ENCODE data around the gene DNAJC4.
"Not testable (repeated sequence)": the region's sequence is repeated elsewhere in the genome, so short reads cannot be mapped to it uniquely, and the experiment has no call there.

DNAJC4 gene

GRCh38 chr11:64241491-64242374, 11.4 kb downstream of the DNAJC4 start:
- Histone ChIP-seq H3K27ac (ENCODE audit: low read length) (peak overlapping the region; percentile 74), H3K27me3 (ENCODE audit: insufficient read depth, low read length) (no peaks in the 10 kb centered on the region), H3K9me3 (ENCODE audit: insufficient read depth, low read depth, low read length) (no peaks in the 10 kb centered on the region), H3K36me3 (ENCODE audit: insufficient read depth, low read depth, low read length) (peaks cover 34% of the 10 kb centered on the region), H3K4me3 (ENCODE audit: low read length) (peak overlapping the region; percentile 83), H3K9ac (ENCODE audit: low read depth, low read length) (peak overlapping the region; percentile 92), H3K4me1 (ENCODE audit: insufficient read depth, low read length) (0 out of 2 replicates have a peak, but pooled peaks cover 7% of the 10 kb centered on the region)

GRCh38 chr11:64243236-64243854, 13.0 kb downstream of the DNAJC4 start:
- H3K4me1 ChIP-seq (ENCODE audit: insufficient read depth, low read length), result peaks cover 15% of the 10 kb centered on the region; the same call in 1 of the 2 replicates
- no peak overlapping the region for H3K4me3 ChIP-seq (ENCODE audit: low read length)
- no peaks in the 10 kb centered on the region for H3K9me3 ChIP-seq (ENCODE audit: insufficient read depth, low read depth, low read length)
- H3K36me3 ChIP-seq (ENCODE audit: insufficient read depth, low read depth, low read length), result peaks cover 28% of the 10 kb centered on the region
- no peak overlapping the region for H3K27ac ChIP-seq (ENCODE audit: low read length)
- no peaks in the 10 kb centered on the region for H3K27me3 ChIP-seq (ENCODE audit: insufficient read depth, low read length)
- H3K9ac ChIP-seq (ENCODE audit: low read depth, low read length), result no peak overlapping the region

GRCh38 chr11:64244107-64244506, 13.8 kb downstream of the DNAJC4 start:
- Histone ChIP-seq H3K4me1 (ENCODE audit: insufficient read depth, low read length) (peaks cover 20% of the 10 kb centered on the region), H3K4me3 (ENCODE audit: low read length) (no peak overlapping the region), H3K27me3 (ENCODE audit: insufficient read depth, low read length) (no peaks in the 10 kb centered on the region), H3K36me3 (ENCODE audit: insufficient read depth, low read depth, low read length) (peaks cover 21% of the 10 kb centered on the region; the same call in 1 of the 2 replicates), H3K9me3 (ENCODE audit: insufficient read depth, low read depth, low read length) (no peaks in the 10 kb centered on the region), H3K9ac (ENCODE audit: low read depth, low read length) (no peak overlapping the region), H3K27ac (ENCODE audit: low read length) (no peak overlapping the region)

- peak overlapping the region; percentile 95; the same call in 1 of the 2 replicates for H3K4me3 ChIP-seq (ENCODE audit: low read length)
- H3K9ac ChIP-seq (ENCODE audit: low read depth, low read length), result peak overlapping the region; percentile 95; the same call in 1 of the 2 replicates
- no peaks in the 10 kb centered on the region for H3K27me3 ChIP-seq (ENCODE audit: insufficient read depth, low read length)
- no peaks in the 10 kb centered on the region for H3K9me3 ChIP-seq (ENCODE audit: insufficient read depth, low read depth, low read length)
- H3K27ac ChIP-seq (ENCODE audit: low read length), result no peak overlapping the region
- peaks cover 21% of the 10 kb centered on the region; the same call in 1 of the 2 replicates for H3K36me3 ChIP-seq (ENCODE audit: insufficient read depth, low read depth, low read length)
- peaks cover 25% of the 10 kb centered on the region for H3K4me1 ChIP-seq (ENCODE audit: insufficient read depth, low read length)
These were observed 14.6 kb downstream of the DNAJC4 start for GRCh38 chr11:64244966-64245365.

- Histone ChIP-seq H3K4me1 (ENCODE audit: insufficient read depth, low read length) (peaks cover 25% of the 10 kb centered on the region), H3K36me3 (ENCODE audit: insufficient read depth, low read depth, low read length) (peaks cover 21% of the 10 kb centered on the region; the same call in 1 of the 2 replicates), H3K9me3 (ENCODE audit: insufficient read depth, low read depth, low read length) (no peaks in the 10 kb centered on the region), H3K27ac (ENCODE audit: low read length) (peak overlapping the region; percentile 88), H3K27me3 (ENCODE audit: insufficient read depth, low read length) (no peaks in the 10 kb centered on the region), H3K4me3 (ENCODE audit: low read length) (peak overlapping the region; percentile 95), H3K9ac (ENCODE audit: low read depth, low read length) (peak overlapping the region; percentile 95; the same call in 1 of the 2 replicates)
These were observed 15.1 kb downstream of the DNAJC4 start for GRCh38 chr11:64245401-64245796.

GRCh38 chr11:64245797-64246620, 15.7 kb downstream of the DNAJC4 start:
- Histone ChIP-seq H3K27ac (ENCODE audit: low read length) (peak overlapping the region; percentile 88), H3K9ac (ENCODE audit: low read depth, low read length) (peak overlapping the region; percentile 95), H3K4me1 (ENCODE audit: insufficient read depth, low read length) (peaks cover 28% of the 10 kb centered on the region), H3K9me3 (ENCODE audit: insufficient read depth, low read depth, low read length) (no peaks in the 10 kb centered on the region), H3K36me3 (ENCODE audit: insufficient read depth, low read depth, low read length) (peaks cover 21% of the 10 kb centered on the region; the same call in 1 of the 2 replicates), H3K4me3 (ENCODE audit: low read length) (peak overlapping the region; percentile 95), H3K27me3 (ENCODE audit: insufficient read depth, low read length) (no peaks in the 10 kb centered on the region)

- Histone ChIP-seq H3K4me1 (ENCODE audit: insufficient read depth, low read length) (peaks cover 28% of the 10 kb centered on the region), H3K4me3 (ENCODE audit: low read length) (peak overlapping the region; percentile 95; the same call in 1 of the 2 replicates), H3K36me3 (ENCODE audit: insufficient read depth, low read depth, low read length) (peaks cover 21% of the 10 kb centered on the region; the same call in 1 of the 2 replicates), H3K9ac (ENCODE audit: low read depth, low read length) (peak overlapping the region; percentile 95; the same call in 1 of the 2 replicates)
- H3K27me3 ChIP-seq (ENCODE audit: insufficient read depth, low read length); H3K27ac ChIP-seq (ENCODE audit: low read length); H3K9me3 ChIP-seq (ENCODE audit: insufficient read depth, low read depth, low read length): not testable (repeated sequence)
These were observed 16.2 kb downstream of the DNAJC4 start for GRCh38 chr11:64246621-64246870.

- Histone ChIP-seq H3K27me3 (ENCODE audit: insufficient read depth, low read length) (no peaks in the 10 kb centered on the region), H3K4me3 (ENCODE audit: low read length) (peak within 1 kb of the TSS; percentile 95), H3K36me3 (ENCODE audit: insufficient read depth, low read depth, low read length) (peaks cover 21% of the 10 kb centered on the region; the same call in 1 of the 2 replicates), H3K27ac (ENCODE audit: low read length) (peak within 1 kb of the TSS; percentile 93), H3K9ac (ENCODE audit: low read depth, low read length) (peak within 1 kb of the TSS; percentile 95), H3K9me3 (ENCODE audit: insufficient read depth, low read depth, low read length) (no peaks in the 10 kb centered on the region), H3K4me1 (ENCODE audit: insufficient read depth, low read length) (peaks cover 28% of the 10 kb centered on the region)
These were observed 16.8 kb downstream of the DNAJC4 start, which contains the start of gene PPP1R14B for GRCh38 chr11:64246871-64247728. PPP1R14B (minus strand) TSS chr11:64246943; CDS start chr11:64246673, 270 bp downstream.

GRCh38 chr11:64247729-64248531, 17.6 kb downstream of the DNAJC4 start:
- no peaks in the 10 kb centered on the region for H3K9me3 ChIP-seq (ENCODE audit: insufficient read depth, low read depth, low read length)
- peak overlapping the region; percentile 94 for H3K4me3 ChIP-seq (ENCODE audit: low read length)
- peak overlapping the region; percentile 80; the same call in 1 of the 2 replicates for H3K9ac ChIP-seq (ENCODE audit: low read depth, low read length)
- peaks cover 21% of the 10 kb centered on the region; the same call in 1 of the 2 replicates for H3K36me3 ChIP-seq (ENCODE audit: insufficient read depth, low read depth, low read length)
- H3K27me3 ChIP-seq (ENCODE audit: insufficient read depth, low read length), result no peaks in the 10 kb centered on the region
- peak overlapping the region; percentile 95 for H3K27ac ChIP-seq (ENCODE audit: low read length)
- H3K4me1 ChIP-seq (ENCODE audit: insufficient read depth, low read length), result peaks cover 28% of the 10 kb centered on the region

- Histone ChIP-seq H3K4me3 (ENCODE audit: low read length) (peak overlapping the region; percentile 94; the same call in 1 of the 2 replicates), H3K27ac (ENCODE audit: low read length) (peak overlapping the region; percentile 95), H3K9ac (ENCODE audit: low read depth, low read length) (peak overlapping the region; percentile 80; the same call in 1 of the 2 replicates), H3K36me3 (ENCODE audit: insufficient read depth, low read depth, low read length) (peaks cover 15% of the 10 kb centered on the region; the same call in 1 of the 2 replicates), H3K9me3 (ENCODE audit: insufficient read depth, low read depth, low read length) (no peaks in the 10 kb centered on the region), H3K4me1 (ENCODE audit: insufficient read depth, low read length) (peaks cover 28% of the 10 kb centered on the region), H3K27me3 (ENCODE audit: insufficient read depth, low read length) (no peaks in the 10 kb centered on the region)
These were observed 18.2 kb downstream of the DNAJC4 start for GRCh38 chr11:64248578-64248977.
